Mesangial cell (primary cell): Measurements from ENCODE around the gene RBM15. TPM values are rescaled to one million over a fixed set of nuclear protein-coding genes. Genes with fewer than 3 reads are reported as not detected.

Experiments used
- total RNA-seq: library from RNA; depleted of rRNA; stranded (reverse); fragments of >200 nt; gene quantifications from 2 replicates; pipeline ENCODE4 v1.2.3, GENCODE V29; 2015

The RBM15 gene, protein sequence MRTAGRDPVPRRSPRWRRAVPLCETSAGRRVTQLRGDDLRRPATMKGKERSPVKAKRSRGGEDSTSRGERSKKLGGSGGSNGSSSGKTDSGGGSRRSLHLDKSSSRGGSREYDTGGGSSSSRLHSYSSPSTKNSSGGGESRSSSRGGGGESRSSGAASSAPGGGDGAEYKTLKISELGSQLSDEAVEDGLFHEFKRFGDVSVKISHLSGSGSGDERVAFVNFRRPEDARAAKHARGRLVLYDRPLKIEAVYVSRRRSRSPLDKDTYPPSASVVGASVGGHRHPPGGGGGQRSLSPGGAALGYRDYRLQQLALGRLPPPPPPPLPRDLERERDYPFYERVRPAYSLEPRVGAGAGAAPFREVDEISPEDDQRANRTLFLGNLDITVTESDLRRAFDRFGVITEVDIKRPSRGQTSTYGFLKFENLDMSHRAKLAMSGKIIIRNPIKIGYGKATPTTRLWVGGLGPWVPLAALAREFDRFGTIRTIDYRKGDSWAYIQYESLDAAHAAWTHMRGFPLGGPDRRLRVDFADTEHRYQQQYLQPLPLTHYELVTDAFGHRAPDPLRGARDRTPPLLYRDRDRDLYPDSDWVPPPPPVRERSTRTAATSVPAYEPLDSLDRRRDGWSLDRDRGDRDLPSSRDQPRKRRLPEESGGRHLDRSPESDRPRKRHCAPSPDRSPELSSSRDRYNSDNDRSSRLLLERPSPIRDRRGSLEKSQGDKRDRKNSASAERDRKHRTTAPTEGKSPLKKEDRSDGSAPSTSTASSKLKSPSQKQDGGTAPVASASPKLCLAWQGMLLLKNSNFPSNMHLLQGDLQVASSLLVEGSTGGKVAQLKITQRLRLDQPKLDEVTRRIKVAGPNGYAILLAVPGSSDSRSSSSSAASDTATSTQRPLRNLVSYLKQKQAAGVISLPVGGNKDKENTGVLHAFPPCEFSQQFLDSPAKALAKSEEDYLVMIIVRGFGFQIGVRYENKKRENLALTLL
- total RNA-seq, result 26.1 and 27.4 TPM in 2 replicates

DNA sequence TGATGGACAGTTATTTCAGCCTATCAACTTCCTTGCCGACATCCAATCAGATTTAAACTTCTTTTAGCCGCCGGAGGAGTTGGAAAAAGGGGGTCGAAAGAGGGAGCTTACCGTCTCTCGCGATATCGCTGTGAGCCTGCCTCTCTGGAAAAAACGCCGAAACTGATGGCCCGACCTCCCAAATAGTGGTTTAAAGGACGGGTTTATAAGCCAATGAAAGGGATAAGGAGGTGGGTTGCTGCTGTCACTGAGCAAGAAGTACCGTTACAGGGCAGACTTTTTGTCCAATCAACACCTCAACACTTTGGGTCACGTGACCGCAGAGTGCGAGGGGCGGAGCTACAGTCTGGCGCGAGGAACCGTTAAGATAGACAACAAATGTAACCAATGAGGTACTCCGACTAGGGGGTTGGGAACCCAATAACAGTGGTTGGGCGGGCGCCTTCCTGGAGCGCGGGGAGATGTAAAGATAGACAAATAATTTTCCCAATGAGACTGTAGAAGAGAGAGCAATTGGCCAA lies at the start of gene RBM15:
TSS of gene RBM15 (plus strand) at position 492 of the 521 bp plus-strand sequence. CDS start at position 521, 29 bp downstream.

DNA sequence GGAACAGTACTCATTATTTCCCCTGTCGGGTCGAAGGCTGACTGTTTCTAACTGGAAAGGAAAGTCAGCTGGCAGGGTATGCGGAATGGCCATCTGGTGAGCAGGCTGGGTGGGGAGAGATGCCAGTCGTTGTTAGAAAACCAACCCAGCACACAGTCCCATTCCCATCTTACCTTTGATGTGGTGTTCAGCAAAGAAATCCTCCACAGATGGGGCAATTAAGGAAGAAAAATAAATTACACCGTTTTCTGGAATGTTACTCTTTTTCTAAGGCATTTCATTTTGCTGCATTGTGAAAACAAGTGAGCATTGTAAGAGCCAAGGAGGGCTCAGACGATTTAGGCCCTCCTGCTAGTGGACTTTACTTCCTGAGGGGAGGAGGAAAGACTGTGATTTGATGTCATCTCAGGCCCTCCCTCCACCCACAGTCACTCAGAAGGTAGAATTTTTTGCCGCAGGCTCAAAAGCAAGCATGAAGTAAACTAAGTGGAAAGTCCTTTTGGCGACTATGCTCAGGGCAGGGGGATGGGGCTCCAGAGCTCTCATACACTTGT lies 51.6 kb downstream of the RBM15 start, which contains the start of gene SLC16A4:
TSS of gene SLC16A4 (minus strand) at position 335 of the 554 bp plus-strand sequence. CDS start 1,703 bp downstream, outside the sequence.

Other genes starting within 250 kb of the RBM15 start
- gene UBL4B, start 226.9 kb upstream of the RBM15 start, total RNA-seq, result not detected in 2 replicates
- under 0.01 TPM in 2 replicates for gene SLC6A17, start 188.9 kb upstream of the RBM15 start, total RNA-seq
- 1.6 and 4.1 TPM in 2 replicates for gene KCNC4, start 129.1 kb upstream of the RBM15 start, total RNA-seq
- gene SLC16A4, start 51.6 kb downstream of the RBM15 start, total RNA-seq, result 5.2 and 29.3 TPM in 2 replicates
- gene LAMTOR5, start 68.3 kb downstream of the RBM15 start, total RNA-seq, result 118 and 123 TPM in 2 replicates
- gene PROK1, start 111.8 kb downstream of the RBM15 start, total RNA-seq, result not detected in 2 replicates
- not detected in 2 replicates for gene KCNA10, start 179.8 kb downstream of the RBM15 start, total RNA-seq